GM18505 (cell line): Measurements from ENCODE around the gene PNPLA3.

Source experiments
- ATAC-seq: cut with Tn5 transposase; IDR thresholded peaks from one replicate; pipeline ENCODE4 v1.9.1; 2021; ENCODE audit not compliant: unreplicated experiment
- POLR2A ChIP-seq: IDR thresholded peaks from 4 replicates; pipeline ENCODE4 v1.6.1; 2011; ENCODE audit warnings: borderline replicate concordance; ENCODE audit not compliant: insufficient read depth, insufficient read length; ENCODE audit errors: extremely low read depth

Gene PNPLA3

DNA sequence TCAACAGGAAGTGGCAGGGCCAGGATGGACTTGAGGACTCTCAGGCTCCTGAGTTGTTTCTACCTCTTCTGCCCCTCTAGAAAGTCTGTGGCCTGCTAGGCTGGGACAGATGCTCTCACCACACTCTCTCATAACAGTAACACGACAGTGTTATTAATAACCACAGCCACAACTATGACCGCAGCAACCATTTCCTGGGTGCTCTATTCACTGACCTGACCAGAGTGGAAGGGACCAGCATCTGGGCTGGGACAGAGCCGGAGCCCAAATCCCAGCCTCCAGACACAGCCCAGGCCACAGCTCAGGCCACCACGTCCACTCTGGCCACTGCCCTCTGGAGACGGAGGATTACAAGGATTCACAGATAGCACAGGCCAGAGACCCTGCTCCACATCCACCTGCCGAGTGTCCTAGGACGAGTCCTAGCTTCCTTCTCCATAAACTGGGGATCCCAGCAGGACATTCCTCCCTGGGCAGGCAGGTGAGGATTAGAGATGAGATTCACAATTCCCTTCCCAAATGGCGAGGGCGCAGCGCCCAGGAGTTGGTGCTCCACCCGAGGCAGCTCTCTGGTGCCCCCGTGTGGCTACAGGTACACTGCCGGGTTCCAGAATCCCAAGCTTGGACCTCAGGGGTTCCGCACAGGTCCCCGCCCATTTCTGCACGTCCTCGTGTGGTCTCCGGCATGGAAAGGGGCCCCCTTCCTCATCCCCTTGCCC is 38.8 kb upstream of the PNPLA3 start:
- TF ChIP-seq POLR2A = no peak
- ATAC-seq = peak; percentile 60

DNA sequence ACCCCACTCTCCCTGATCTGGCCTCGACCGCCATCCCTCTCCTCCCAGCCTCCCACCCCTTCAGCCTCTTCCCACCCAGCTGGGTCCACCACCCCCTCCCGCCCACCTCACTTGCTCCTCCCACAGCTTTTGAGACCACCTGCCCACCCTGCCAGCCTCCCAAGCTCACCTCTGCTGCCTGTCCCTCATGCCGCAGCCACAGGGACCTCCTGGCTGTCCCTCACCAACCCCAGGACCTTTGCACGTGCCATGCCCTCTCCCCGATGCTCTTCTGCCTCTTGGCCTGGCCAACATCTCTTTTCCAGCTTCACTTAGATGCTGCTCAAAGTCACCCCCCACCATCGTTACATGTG is 38.3 kb upstream of the PNPLA3 start:
- ATAC-seq = no peak
- no peak for TF ChIP-seq POLR2A

- TF ChIP-seq POLR2A = no peak
- no peak for ATAC-seq
These were observed 37.8 kb upstream of the PNPLA3 start for GRCh38 chr22:43885786-43886185.

- no peak for ATAC-seq
- no peak for TF ChIP-seq POLR2A
These were observed 37.4 kb upstream of the PNPLA3 start for GRCh38 chr22:43886231-43886630.

DNA sequence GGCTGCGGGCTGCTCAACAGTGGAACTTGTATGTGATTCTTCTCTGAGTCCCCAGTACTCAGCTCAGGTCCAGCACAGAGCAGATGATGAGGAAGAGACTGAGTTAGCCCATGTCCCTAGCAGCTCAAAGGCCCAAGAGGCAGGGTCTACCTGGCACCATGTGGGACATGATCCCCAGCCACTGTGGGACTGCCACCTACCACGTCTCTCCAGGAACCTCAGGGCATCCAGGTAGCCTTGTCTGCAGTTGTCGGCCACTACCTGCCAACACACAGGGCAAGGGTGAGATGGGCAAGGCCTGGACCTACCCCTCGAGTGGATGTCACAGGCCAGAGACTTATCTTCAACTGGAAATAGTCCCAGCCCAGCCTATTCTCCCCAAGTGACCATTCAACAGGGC is 36.2 kb upstream of the PNPLA3 start:
- no peak for ATAC-seq
- TF ChIP-seq POLR2A = no peak

GRCh38 chr22:43888740-43889139 is 34.9 kb upstream of the PNPLA3 start:
- no peak for TF ChIP-seq POLR2A
- no peak for ATAC-seq

GRCh38 chr22:43889201-43889859 is 34.3 kb upstream of the PNPLA3 start:
- no peak for ATAC-seq
- TF ChIP-seq POLR2A = no peak

- TF ChIP-seq POLR2A = no peak
- ATAC-seq = no peak
These were observed 33.7 kb upstream of the PNPLA3 start for GRCh38 chr22:43889860-43890253.

GRCh38 chr22:43890901-43891331 is 32.7 kb upstream of the PNPLA3 start:
- TF ChIP-seq POLR2A = no peak
- ATAC-seq = no peak

DNA sequence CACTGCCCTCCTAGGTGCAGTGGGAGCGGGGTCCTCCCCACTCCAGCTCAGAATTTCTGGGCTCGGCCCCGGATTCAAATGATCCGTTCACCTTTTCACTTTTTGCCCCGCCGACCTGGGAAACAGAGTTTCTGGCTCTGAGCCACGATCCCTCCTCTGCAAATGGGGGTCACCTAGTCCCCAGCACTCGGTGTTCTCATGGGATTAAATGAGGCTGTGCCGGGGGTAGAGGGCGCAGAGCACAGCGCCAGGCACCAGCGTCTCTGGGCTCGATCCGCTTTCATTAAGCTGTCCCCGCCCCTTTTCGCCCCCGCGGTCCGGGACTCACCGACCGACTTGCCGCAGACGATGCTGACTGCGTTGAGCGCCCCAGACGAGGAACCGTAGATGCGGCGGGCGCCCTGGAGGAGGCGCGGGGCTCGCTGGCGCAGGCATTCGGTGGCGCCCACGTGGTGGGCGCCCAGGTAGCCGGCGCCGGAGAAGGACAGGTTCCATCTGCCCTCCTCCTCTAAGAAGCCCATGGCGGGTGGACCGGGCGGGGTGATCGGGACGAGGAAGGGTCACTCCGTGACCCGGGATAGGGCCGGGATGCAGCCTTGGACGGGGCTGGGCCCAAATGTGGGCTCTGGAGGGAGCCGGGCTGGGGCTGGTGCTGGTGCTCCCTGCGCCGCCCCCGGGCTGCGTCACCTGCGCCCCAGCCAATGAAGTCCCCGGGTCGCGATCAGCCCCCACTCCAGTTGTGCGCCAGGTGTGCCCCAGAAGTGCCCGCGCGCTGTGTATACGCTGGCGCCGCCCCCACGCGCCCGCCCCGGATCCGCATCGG is 32.0 kb upstream of the PNPLA3 start, which contains the start of gene PNPLA5:
TSS of gene PNPLA5 (minus strand) at position 654 of the 823 bp plus-strand sequence. CDS start at position 521, 133 bp downstream.
- no peak for ATAC-seq
- TF ChIP-seq POLR2A = no peak

DNA sequence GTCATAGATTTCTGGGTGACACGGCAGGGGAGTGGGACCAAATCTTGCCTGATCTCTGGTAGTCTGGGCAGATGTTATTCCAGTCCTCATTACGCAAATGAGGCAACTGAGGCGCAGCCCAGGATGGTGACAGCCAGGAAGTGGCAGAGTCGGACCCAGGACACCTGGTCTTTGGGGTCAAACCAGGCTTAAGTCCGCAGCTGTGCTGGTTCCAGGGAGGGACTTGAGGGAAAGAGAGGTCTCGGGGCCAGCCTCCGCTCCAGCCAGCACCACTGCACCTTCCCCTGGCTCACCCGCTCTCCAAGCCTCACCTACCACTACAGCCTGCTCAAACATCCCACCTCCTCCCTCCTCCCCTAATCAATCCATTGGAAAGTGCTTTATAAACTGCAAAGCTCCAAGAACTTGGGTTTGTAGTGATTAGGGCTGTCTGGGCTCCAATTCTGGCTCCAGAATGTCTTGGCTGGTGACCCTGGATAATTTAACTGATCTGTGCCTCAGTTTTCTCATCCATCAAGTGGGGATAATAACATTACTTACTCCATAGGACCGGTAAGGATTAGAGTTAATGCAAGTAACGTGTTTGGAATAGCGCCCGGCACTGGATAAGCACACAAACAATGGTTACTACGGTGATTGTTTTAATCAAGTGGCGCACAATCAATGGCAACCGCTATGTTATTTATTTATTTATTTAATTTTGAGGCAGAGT is 31.3 kb upstream of the PNPLA3 start:
- TF ChIP-seq POLR2A = no peak
- no peak for ATAC-seq

GRCh38 chr22:43893266-43893665 is 30.3 kb upstream of the PNPLA3 start:
- no peak for TF ChIP-seq POLR2A
- ATAC-seq = no peak

DNA sequence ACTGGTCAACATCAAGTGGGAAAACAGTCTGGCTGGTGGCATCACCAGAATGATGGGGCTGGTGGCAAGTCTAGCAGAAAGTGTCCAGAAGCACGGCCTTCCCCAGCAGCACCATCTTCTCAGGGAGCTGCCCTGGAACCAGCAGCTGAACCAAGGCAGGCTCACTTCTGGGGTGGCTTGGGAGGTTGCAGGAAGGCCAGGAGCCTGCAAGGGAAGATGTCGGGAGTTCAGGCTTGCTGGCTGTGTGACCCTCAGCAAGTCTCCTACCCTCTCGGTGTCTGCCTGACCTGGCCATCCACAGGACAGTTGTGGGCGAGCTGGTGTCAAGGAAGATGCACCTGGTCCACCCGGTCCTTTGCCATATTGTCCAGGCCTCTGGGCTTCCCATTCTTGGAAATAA is 29.5 kb upstream of the PNPLA3 start:
- ATAC-seq = no peak

More for the DNA sequence above, 29.5 kb upstream of the PNPLA3 start:
- no peak for TF ChIP-seq POLR2A
